ENCODE data around the gene FAM228A.

- TF ChIP-seq CTCF (conservative IDR thresholded peaks at IDR 0.05 in 1 of 2, IDR thresholded peaks at IDR 0.05 in 1 of 2; ENCODE audit: extremely low read depth in 1 of 2, insufficient read depth in 1 of 2, low read depth in 1 of 2, low read length in 2 of 2) (no peak), EZH2 (IDR thresholded peaks at IDR 0.05; ENCODE audit: borderline replicate concordance, low read length) (no peak)
Measured at GRCh38 chr2:24220554-24221291, 45.9 kb downstream of the FAM228A start.

Measured in mammary epithelial cell (primary cell).